Loucy (cell line): ENCODE measurements around the gene KCNIP2.

Source experiments
- H2AFZ ChIP-seq: fragments of 200-600 bp; sonication (generic); 2 replicates; pipeline ENCODE4 v1.6.0; 2016; ENCODE audit warnings: antibody characterized with exemption, mild to moderate bottlenecking, low read length, moderate library complexity
- H3F3A ChIP-seq: fragments of 200-600 bp; 2 replicates; pipeline ENCODE4 v1.6.0; 2016; ENCODE audit warnings: antibody characterized with exemption, low read depth, mild to moderate bottlenecking
- H3K27me3 ChIP-seq: fragments of 200-600 bp; sonication (generic); 2 replicates; pipeline ENCODE4 v1.6.1; 2014; ENCODE audit warnings: low read length, mild to moderate bottlenecking; ENCODE audit not compliant: insufficient read depth, poor library complexity, severe bottlenecking
- H3K36me3 ChIP-seq: fragments of 200-600 bp; sonication (generic); 2 replicates; pipeline ENCODE4 v1.6.1; 2016; ENCODE audit warnings: low read length; ENCODE audit not compliant: insufficient read depth
- H3K4me1 ChIP-seq: fragments of 200-600 bp; sonication (generic); 2 replicates; pipeline ENCODE4 v1.5.1; 2014; ENCODE audit warnings: low read length, mild to moderate bottlenecking; ENCODE audit not compliant: insufficient read depth, poor library complexity, severe bottlenecking
- H3K4me2 ChIP-seq: fragments of 200-600 bp; sonication (generic); 2 replicates; pipeline ENCODE4 v1.6.0; 2014; ENCODE audit warnings: antibody characterized with exemption, low read length, low read depth, mild to moderate bottlenecking; ENCODE audit not compliant: poor library complexity, severe bottlenecking
- H3K4me3 ChIP-seq: fragments of 200-600 bp; sonication (generic); 2 replicates; pipeline ENCODE4 v1.5.1; 2014; ENCODE audit warnings: low read length, mild to moderate bottlenecking, mixed read lengths; ENCODE audit not compliant: poor library complexity, severe bottlenecking
- H3K79me2 ChIP-seq: fragments of 200-600 bp; sonication (generic); 2 replicates; pipeline ENCODE4 v1.6.1; 2014; ENCODE audit warnings: low read length; ENCODE audit not compliant: insufficient read depth
- H3K9ac ChIP-seq: fragments of 200-600 bp; sonication (generic); 2 replicates; pipeline ENCODE4 v1.6.0; 2014; ENCODE audit warnings: mild to moderate bottlenecking, low read depth, low read length, moderate library complexity; ENCODE audit not compliant: poor library complexity, severe bottlenecking
- H3K9me2 ChIP-seq: fragments of 200-600 bp; sonication (generic); replicated peaks from 2 replicates; pipeline ENCODE4 v1.6.1; 2016; ENCODE audit warnings: low read depth, low read length, mixed read lengths
- H3K9me3 ChIP-seq: fragments of 200-600 bp; sonication (generic); 2 replicates; pipeline ENCODE4 v1.6.1; 2014; ENCODE audit warnings: mild to moderate bottlenecking, antibody characterized with exemption, low read length, low read depth; ENCODE audit not compliant: insufficient read depth
- H4K20me1 ChIP-seq: fragments of 200-600 bp; sonication (generic); 2 replicates; pipeline ENCODE4 v1.6.0; 2014; ENCODE audit warnings: antibody characterized with exemption, low read length, mild to moderate bottlenecking; ENCODE audit not compliant: insufficient read depth, poor library complexity, severe bottlenecking
- EZH2phosphoT487 ChIP-seq: fragments of 200-600 bp; IDR thresholded peaks from 2 replicates; pipeline ENCODE4 v1.6.1; 2018; ENCODE audit warnings: antibody characterized with exemption, mild to moderate bottlenecking, moderate library complexity, borderline replicate concordance
- TF ChIP-seq, protein P1 (sequence below): fragments of 200-600 bp; sonication (generic); conservative IDR thresholded peaks from 2 replicates; pipeline ENCODE4 v1.5.1; 2014; ENCODE audit warnings: mild to moderate bottlenecking, antibody characterized with exemption, low read length

The KCNIP2 gene

DNA sequence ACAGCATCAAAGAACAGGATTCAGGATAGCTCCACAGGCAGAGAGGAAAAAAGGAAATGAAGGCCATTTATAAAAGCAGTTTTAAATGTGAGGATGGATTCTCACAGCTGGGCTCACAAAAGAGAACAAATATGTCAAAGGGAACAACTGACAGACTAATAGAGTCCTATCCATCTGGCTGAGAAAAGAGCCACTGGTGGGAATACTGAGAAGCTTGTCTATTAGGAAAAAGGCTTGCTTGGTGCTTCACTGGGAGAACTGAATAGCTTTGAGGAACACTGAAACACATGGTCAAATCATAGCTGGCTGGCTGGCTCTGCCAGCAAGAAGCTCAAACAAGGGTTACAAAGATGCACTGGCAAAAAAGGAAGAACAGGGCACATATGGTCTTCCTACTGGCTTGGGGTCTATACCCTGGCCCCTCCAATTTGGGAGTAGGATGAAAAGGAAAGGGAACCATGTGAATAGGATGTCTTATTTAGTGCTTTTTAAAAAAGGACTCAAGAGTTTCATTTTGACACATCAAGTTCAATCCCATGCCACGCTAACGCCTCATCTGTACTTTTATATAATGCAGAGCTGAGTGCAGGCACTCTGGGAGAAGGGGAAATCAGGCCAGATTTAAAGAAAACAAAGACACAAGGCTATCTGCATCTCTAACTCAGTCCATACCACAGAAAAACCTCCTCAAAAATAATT is 44.8 kb upstream of the KCNIP2 start:
- Histone ChIP-seq H3K36me3 (peaks cover 10% of the 10 kb centered on the region; the same call in 1 of the 2 replicates), H3K9ac (no peak overlapping the region), H3K9me3 (no peaks in the 10 kb centered on the region), H3K9me2 (no peaks in the 10 kb centered on the region), H3K79me2 (no peaks in the 10 kb centered on the region), H3F3A (no peaks in the 10 kb centered on the region), H3K4me1 (no peaks in the 10 kb centered on the region), H3K4me2 (no peak overlapping the region), H3K4me3 (no peak overlapping the region), H3K27me3 (no peaks in the 10 kb centered on the region), H2AFZ (no peak overlapping the region), H4K20me1 (no peaks in the 10 kb centered on the region)
- TF ChIP-seq, protein P1, sequence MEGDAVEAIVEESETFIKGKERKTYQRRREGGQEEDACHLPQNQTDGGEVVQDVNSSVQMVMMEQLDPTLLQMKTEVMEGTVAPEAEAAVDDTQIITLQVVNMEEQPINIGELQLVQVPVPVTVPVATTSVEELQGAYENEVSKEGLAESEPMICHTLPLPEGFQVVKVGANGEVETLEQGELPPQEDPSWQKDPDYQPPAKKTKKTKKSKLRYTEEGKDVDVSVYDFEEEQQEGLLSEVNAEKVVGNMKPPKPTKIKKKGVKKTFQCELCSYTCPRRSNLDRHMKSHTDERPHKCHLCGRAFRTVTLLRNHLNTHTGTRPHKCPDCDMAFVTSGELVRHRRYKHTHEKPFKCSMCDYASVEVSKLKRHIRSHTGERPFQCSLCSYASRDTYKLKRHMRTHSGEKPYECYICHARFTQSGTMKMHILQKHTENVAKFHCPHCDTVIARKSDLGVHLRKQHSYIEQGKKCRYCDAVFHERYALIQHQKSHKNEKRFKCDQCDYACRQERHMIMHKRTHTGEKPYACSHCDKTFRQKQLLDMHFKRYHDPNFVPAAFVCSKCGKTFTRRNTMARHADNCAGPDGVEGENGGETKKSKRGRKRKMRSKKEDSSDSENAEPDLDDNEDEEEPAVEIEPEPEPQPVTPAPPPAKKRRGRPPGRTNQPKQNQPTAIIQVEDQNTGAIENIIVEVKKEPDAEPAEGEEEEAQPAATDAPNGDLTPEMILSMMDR = no peak
- no peak for TF ChIP-seq EZH2phosphoT487

DNA sequence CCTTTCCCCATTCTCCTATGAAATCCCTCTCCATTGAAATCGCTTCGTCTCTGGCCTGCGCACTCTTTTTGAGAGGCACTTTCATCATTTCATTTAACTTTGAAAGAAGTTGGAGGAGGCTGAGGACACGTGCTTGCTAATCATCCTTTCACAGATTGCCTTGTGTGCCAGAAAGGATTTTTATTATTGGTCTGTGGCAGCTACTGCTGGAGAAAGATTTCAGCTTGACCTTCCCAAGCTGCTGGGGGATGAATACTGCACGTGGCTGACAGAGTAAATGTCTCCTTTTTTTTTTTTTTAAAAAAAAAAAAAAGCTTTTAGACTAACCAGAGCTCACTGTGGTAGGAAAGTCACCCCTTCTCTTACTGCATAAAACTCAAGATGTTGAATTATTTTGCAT is 44.2 kb upstream of the KCNIP2 start:
- Histone ChIP-seq H3K27me3 (no peaks in the 10 kb centered on the region), H3K79me2 (no peaks in the 10 kb centered on the region), H3K4me3 (no peak overlapping the region), H3K9ac (no peak overlapping the region), H3K9me2 (no peaks in the 10 kb centered on the region), H4K20me1 (no peaks in the 10 kb centered on the region), H3K4me1 (no peaks in the 10 kb centered on the region), H3K9me3 (no peaks in the 10 kb centered on the region), H3F3A (no peaks in the 10 kb centered on the region), H3K4me2 (no peak overlapping the region), H2AFZ (no peak overlapping the region), H3K36me3 (peaks cover 10% of the 10 kb centered on the region; the same call in 1 of the 2 replicates)
- no peak for TF ChIP-seq EZH2phosphoT487
- TF ChIP-seq, protein P1 = no peak

DNA sequence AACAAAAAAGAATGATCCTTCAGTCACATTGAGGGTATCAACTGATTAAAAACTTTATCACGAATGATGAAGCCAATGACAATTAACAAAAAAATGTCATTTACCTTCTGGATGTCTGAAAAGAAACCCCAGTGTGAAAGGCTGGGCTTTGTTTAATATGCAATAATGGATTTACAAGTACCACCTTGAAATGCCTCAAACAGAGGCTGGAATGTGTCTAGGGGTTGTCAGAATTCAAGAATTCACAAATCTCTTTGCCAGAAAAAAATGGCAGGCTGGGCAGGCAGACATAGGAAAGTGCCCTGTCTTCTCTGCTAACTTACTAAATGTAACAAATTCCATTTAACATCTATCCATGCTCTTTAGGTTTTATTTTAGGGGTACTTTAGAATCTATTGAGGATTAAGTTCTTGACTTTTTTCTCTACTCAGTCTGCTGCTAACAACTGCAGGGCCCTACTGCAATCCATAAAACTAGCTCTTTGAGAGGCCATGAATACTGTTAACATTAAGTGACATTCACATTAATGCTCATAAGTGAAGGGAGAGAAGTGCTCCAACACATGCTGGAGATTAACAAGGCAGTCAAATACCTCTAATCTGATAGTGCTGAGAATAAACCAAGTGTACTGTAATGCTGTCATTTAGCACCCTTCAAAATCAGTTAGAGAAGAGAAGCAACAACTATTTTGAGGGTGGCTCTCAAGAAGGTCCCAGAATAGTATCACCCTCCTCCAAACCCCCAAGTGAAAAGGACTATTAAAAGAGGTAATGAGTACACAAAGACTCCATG is 43.1 kb upstream of the KCNIP2 start:
- H3K9ac ChIP-seq = no peak overlapping the region
- no peaks in the 10 kb centered on the region for H3K9me3 ChIP-seq
- no peaks in the 10 kb centered on the region for H3K27me3 ChIP-seq
- H3K4me1 ChIP-seq = no peaks in the 10 kb centered on the region
- H4K20me1 ChIP-seq = no peaks in the 10 kb centered on the region
- TF ChIP-seq EZH2phosphoT487 = no peak
- TF ChIP-seq, protein P1 = no peak
- H3K9me2 ChIP-seq = no peaks in the 10 kb centered on the region
- H3K4me3 ChIP-seq = no peak overlapping the region
- H3F3A ChIP-seq = no peaks in the 10 kb centered on the region
- no peak overlapping the region for H2AFZ ChIP-seq
- H3K36me3 ChIP-seq = peaks cover 10% of the 10 kb centered on the region; the same call in 1 of the 2 replicates
- no peaks in the 10 kb centered on the region for H3K79me2 ChIP-seq
- H3K4me2 ChIP-seq = no peak overlapping the region
